GM23248 (cell line): ENCODE data around the gene BAG1. TPM values are rescaled to one million over a fixed set of nuclear protein-coding genes. Genes with fewer than 3 reads are reported as not detected.
A peak's percentile ranks its signal among the peaks of the same experiment; 100 is the strongest.

Experiments used
- DNase-seq: peaks from one replicate; pipeline ENCODE4 v3.0.0-alpha.2; 2015
- H2AFZ ChIP-seq: fragments of 200-600 bp; sonication (generic); 2 replicates; pipeline ENCODE4 v1.6.1; 2016; ENCODE audit warnings: antibody characterized with exemption
- H3F3A ChIP-seq: fragments of 200-600 bp; sonication (generic); 2 replicates; pipeline ENCODE4 v1.6.1; 2016; ENCODE audit warnings: mild to moderate bottlenecking, antibody characterized with exemption, mixed run types; ENCODE audit not compliant: insufficient read depth
- H3K27ac ChIP-seq: fragments of 200-600 bp; sonication (generic); 2 replicates; pipeline ENCODE4 v1.5.1; 2016; ENCODE audit warnings: mild to moderate bottlenecking
- H3K27me3 ChIP-seq: fragments of 200-600 bp; sonication (generic); replicated peaks from 2 replicates; pipeline ENCODE4 v1.6.1; 2016; ENCODE audit warnings: mild to moderate bottlenecking; ENCODE audit not compliant: insufficient read depth
- H3K36me3 ChIP-seq: fragments of 200-600 bp; sonication (generic); 2 replicates; pipeline ENCODE4 v1.6.1; 2016; ENCODE audit warnings: low read depth, mild to moderate bottlenecking
- H3K4me1 ChIP-seq: fragments of 200-600 bp; sonication (generic); 2 replicates; pipeline ENCODE4 v1.6.1; 2016; ENCODE audit warnings: mild to moderate bottlenecking; ENCODE audit not compliant: insufficient read depth
- H3K4me2 ChIP-seq: fragments of 200-600 bp; sonication (generic); one replicate; pipeline ENCODE4 v1.6.1; 2016; ENCODE audit warnings: mild to moderate bottlenecking; ENCODE audit not compliant: unreplicated experiment
- H3K4me3 ChIP-seq: fragments of 200-600 bp; sonication (generic); 2 replicates; pipeline ENCODE4 v1.5.1; 2016; ENCODE audit warnings: mild to moderate bottlenecking
- H3K79me2 ChIP-seq: fragments of 200-600 bp; sonication (generic); 2 replicates; pipeline ENCODE4 v1.6.1; 2016; ENCODE audit warnings: mild to moderate bottlenecking; ENCODE audit not compliant: insufficient read depth
- H3K9ac ChIP-seq: fragments of 200-600 bp; sonication (generic); 2 replicates; pipeline ENCODE4 v1.6.1; 2016; ENCODE audit warnings: mild to moderate bottlenecking
- H3K9me2 ChIP-seq: fragments of 200-600 bp; sonication (generic); 2 replicates; pipeline ENCODE4 v1.6.1; 2016; ENCODE audit warnings: mixed run types, mild to moderate bottlenecking, moderate library complexity; ENCODE audit not compliant: insufficient read depth
- H3K9me3 ChIP-seq: fragments of 200-600 bp; sonication (generic); one replicate; pipeline ENCODE4 v1.6.1; 2017; ENCODE audit warnings: low read depth
- H4K20me1 ChIP-seq: fragments of 200-600 bp; sonication (generic); 2 replicates; pipeline ENCODE4 v1.6.0; 2016; ENCODE audit not compliant: insufficient read depth
- EZH2 ChIP-seq: fragments of 200-600 bp; sonication (generic); IDR thresholded peaks from 2 replicates; pipeline ENCODE4 v1.6.1; 2018; ENCODE audit warnings: antibody characterized with exemption, mild to moderate bottlenecking; ENCODE audit not compliant: insufficient read depth, poor library complexity, severe bottlenecking
- EZH2phosphoT487 ChIP-seq: fragments of 200-600 bp; sonication (generic); IDR thresholded peaks from 2 replicates; pipeline ENCODE4 v1.6.1; 2018; ENCODE audit warnings: antibody characterized with exemption, moderate library complexity, mild to moderate bottlenecking, low read depth; ENCODE audit not compliant: insufficient read depth
- WGBS, 2 experiments: methylation state at CpG; one replicate each; pipeline ENCODE4 v1.1.6; 2015 to 2017; ENCODE audit warnings: low lambda C conversion rate in 2 of 2, low coverage in 1 of 2; ENCODE audit errors: missing lambda C conversion rate in 2 of 2; 5-methylcytosine and 5-hydroxymethylcytosine counted together
- in situ Hi-C: fragments of 300-500 bp; cut with MboI; formaldehyde crosslinking; loops from 2 replicates; pipeline ENCODE4 v1.15.0; 2020
- polyA plus RNA-seq: library from polyadenylated mRNA; unstranded; fragments of >200 nt; fragmentation: Nextera tagmentation; extraction: Ambion mirVana; gene quantifications from 2 replicates; pipeline ENCODE4 v1.2.1, GENCODE V29; 2016
- total RNA-seq: library from RNA; depleted of rRNA; stranded (reverse); fragments of >200 nt; shearing (Covaris generic); gene quantifications from 2 replicates; pipeline ENCODE4 v1.2.3, GENCODE V29; 2014

BAG1 gene
- total and polyA plus RNA-seq, 2 experiments from 2014 or later, result 38.2 to 49.7 TPM

DNA sequence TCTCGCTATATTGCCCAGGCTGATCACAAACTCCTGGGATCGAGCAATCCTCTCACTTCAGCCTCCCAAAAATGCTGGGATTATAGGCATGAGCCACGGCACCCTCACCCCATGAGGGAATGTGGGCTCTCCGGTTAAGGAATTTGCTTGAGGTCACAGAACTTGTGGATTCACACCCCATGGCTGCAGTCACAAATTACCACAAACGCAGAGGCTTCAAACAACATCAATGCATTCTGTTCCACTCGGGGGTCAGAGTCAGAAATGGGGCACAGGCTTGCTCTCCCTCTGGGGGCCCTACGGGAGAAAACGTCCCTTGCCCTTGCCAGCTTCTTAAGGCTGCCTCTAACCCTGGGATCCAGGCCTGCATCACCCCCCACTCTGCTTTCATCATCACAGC lies 36.8 kb downstream of the BAG1 start:
- H4K20me1 ChIP-seq, result no peaks in the 10 kb centered on the region

DNA sequence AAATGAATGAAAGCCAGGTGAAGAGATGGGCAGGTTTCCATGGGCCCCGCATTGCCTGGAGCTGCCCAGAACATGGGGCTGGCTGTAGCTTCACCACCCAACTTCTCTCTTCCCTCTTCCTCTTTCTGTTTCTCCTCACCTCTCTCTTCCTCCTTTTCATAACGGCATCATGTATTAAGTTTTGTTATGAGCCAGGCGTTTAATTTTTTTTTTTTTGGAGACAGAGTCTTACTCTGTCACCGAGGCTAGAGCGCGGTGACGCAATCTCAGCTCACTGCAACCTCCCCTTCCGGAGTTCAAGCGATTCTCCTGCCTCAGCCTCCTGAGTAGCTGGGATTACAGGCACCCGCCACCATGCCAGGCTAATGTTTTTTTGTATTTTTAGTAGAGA lies 37.5 kb downstream of the BAG1 start:
- H3K27ac ChIP-seq, result no peak overlapping the region
- 75 to 79% methylated on average over 10 of the region's 10 CpGs for WGBS, 2 experiments
- in situ Hi-C loops, result loop anchor here (5.0 kb wide), 1 partner anchor 145 kb away; no protein-coding TSS in a partner anchor
- H3K4me3 ChIP-seq, result no peak overlapping the region
- no peaks in the 10 kb centered on the region for H3K79me2 ChIP-seq
- no peaks in the 10 kb centered on the region for H3K36me3 ChIP-seq
- DNase-seq, result no peak
- peaks cover 5% of the 10 kb centered on the region for H3K4me1 ChIP-seq
- H3K4me2 ChIP-seq, result no peak overlapping the region
- H3K27me3 ChIP-seq, result no peaks in the 10 kb centered on the region
- no peaks in the 10 kb centered on the region for H4K20me1 ChIP-seq
- H3K9me3 ChIP-seq, result no peaks in the 10 kb centered on the region
- H2AFZ ChIP-seq, result no peak overlapping the region
- TF ChIP-seq EZH2phosphoT487 (no peak), EZH2 (no peak)
- H3F3A ChIP-seq, result no peaks in the 10 kb centered on the region
- no peak overlapping the region for H3K9ac ChIP-seq
- H3K9me2 ChIP-seq, result no peaks in the 10 kb centered on the region

More for the DNA sequence above, 36.8 kb downstream of the BAG1 start:
- WGBS, 2 experiments, result 70 to 73% methylated on average over 8 of the region's 8 CpGs
- H3K4me3 ChIP-seq, result no peak overlapping the region
- H3F3A ChIP-seq, result no peaks in the 10 kb centered on the region
- H2AFZ ChIP-seq, result no peak overlapping the region
- no peaks in the 10 kb centered on the region for H3K27me3 ChIP-seq
- H3K9me2 ChIP-seq, result no peaks in the 10 kb centered on the region
- DNase-seq, result no peak
- H3K27ac ChIP-seq, result no peak overlapping the region
- peaks cover 5% of the 10 kb centered on the region for H3K4me1 ChIP-seq
- H3K9ac ChIP-seq, result no peak overlapping the region
- TF ChIP-seq EZH2, result no peak
- H3K36me3 ChIP-seq, result no peaks in the 10 kb centered on the region
- no peak overlapping the region for H3K4me2 ChIP-seq
- no peaks in the 10 kb centered on the region for H3K79me2 ChIP-seq
- in situ Hi-C loops, result loop anchor here (5.0 kb wide), 1 partner anchor 145 kb away; no protein-coding TSS in a partner anchor
- no peaks in the 10 kb centered on the region for H3K9me3 ChIP-seq

DNA sequence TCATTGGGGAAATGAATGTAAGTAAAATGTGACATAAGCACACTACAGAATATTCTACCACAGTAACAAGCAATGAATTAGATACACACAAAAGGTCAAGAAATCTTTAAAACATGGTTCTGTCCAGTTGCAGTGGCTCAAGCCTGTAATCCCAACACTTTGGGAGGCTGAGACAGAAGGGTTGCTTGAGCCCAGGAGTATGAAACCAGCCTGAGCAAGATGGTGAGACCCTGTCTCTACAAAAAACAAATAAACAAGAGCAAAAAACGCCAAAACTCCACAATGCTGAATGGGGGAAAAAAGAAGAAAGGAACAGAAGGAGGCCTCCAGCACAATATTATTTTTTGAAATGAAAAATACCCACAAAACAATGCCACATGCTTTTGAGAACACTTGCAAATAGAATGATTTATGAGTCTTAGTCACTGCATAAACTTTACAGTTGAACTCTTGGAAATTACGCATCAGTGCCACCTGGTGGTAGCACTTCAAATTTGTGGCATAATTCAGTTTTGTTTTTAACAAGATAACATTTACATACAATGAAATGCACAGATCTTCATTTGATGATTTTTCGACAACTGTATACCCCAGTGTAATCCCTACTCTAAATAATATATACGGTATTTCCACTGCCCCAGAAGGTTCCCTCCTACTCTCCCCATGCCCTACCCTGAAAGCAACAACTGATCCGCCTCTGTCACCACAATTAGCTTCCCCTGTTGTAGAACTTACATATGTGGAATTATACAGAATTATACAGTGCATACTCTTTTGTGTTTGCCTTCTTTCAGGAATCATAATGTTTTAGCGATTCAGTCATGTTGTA lies 39.0 kb downstream of the BAG1 start:
- peak; percentile 86 for DNase-seq
- in situ Hi-C loops, result loop anchor here (5.0 kb wide), 1 partner anchor 143 kb away; no protein-coding TSS in a partner anchor
- no peaks in the 10 kb centered on the region for H3K9me3 ChIP-seq
- 18% methylated on average over 6 of the region's 6 CpGs for WGBS, 2 experiments
- H2AFZ ChIP-seq, result no peak overlapping the region
- H3K4me2 ChIP-seq, result no peak overlapping the region
- H3K4me1 ChIP-seq, result peaks cover 5% of the 10 kb centered on the region
- H3K36me3 ChIP-seq, result no peaks in the 10 kb centered on the region
- H4K20me1 ChIP-seq, result no peaks in the 10 kb centered on the region
- no peak overlapping the region for H3K4me3 ChIP-seq
- no peaks in the 10 kb centered on the region for H3K9me2 ChIP-seq
- no peaks in the 10 kb centered on the region for H3F3A ChIP-seq
- H3K79me2 ChIP-seq, result no peaks in the 10 kb centered on the region
- no peaks in the 10 kb centered on the region for H3K27me3 ChIP-seq
- no peak overlapping the region for H3K27ac ChIP-seq
- TF ChIP-seq EZH2 (no peak), EZH2phosphoT487 (no peak)
- no peak overlapping the region for H3K9ac ChIP-seq

DNA sequence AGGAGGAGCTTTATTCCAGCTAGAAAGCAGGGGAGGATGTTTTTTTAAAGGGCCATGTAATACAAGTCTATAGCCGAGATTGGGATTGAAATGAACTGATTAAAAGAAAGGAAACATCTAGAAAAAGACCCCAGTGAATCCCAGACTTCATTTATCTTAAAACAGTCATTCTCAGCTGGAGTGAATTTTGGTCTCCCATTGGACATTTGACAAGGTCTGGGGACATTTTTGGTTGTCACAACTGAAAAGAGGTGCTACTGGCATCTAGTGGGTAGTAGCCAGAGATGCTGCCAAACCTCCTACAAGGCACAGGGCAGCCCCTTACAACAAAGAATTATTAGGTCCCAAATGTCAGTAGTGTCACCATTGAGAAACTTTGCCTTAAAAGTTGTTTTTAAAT lies 40.8 kb downstream of the BAG1 start:
- no peak overlapping the region for H2AFZ ChIP-seq
- no peaks in the 10 kb centered on the region for H3K9me2 ChIP-seq
- no peaks in the 10 kb centered on the region for H3K27me3 ChIP-seq
- in situ Hi-C loops, result no loop called here
- no peak overlapping the region for H3K27ac ChIP-seq
- H3K9me3 ChIP-seq, result no peaks in the 10 kb centered on the region
- H3K4me2 ChIP-seq, result no peak overlapping the region
- peaks cover 5% of the 10 kb centered on the region for H3K4me1 ChIP-seq
- no peaks in the 10 kb centered on the region for H3K79me2 ChIP-seq
- H4K20me1 ChIP-seq, result no peaks in the 10 kb centered on the region
- peak; percentile 36 for DNase-seq
- no peak overlapping the region for H3K4me3 ChIP-seq
- no peaks in the 10 kb centered on the region for H3F3A ChIP-seq
- TF ChIP-seq EZH2phosphoT487, result no peak
- TF ChIP-seq EZH2, result no peak
- no peak overlapping the region for H3K9ac ChIP-seq
- no peaks in the 10 kb centered on the region for H3K36me3 ChIP-seq
- 56 to 69% methylated on average over 1 of the region's 1 CpG for WGBS, 2 experiments
